Measurements from ENCODE around the gene ZBTB7C. TPM values are rescaled to one million over a fixed set of nuclear protein-coding genes. Genes with fewer than 3 reads are reported as not detected.

Gene ZBTB7C
- polyA plus RNA-seq, 1 of the 3 experiments (the other 2 are of a cell fraction): 0.05 TPM

DNA sequence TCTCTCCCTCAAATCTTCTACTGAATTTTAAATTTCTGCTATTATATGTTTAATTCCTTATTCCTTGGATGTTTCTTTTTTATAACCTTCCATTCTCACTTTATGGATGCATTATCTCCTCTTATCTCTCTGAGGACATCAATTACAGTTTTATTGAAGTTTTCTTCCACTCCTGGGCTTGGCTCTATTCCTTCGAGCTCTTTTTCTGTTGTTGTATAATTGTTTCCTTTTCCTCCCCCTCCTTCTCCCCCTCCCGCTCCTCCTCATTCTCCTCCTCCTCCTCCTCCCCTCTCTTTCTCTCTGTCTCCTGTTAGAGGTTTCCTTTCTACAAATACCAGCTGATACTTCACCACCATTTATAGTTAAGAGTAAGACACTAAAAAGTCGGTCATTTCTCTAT lies 209.8 kb downstream of the ZBTB7C start (continued):
- TF ChIP-seq TAF1 (IDR thresholded peaks at IDR 0.05; ENCODE audit: borderline replicate concordance, low read depth, low read length) (no peak), NFIC (IDR thresholded peaks at IDR 0.05; ENCODE audit: borderline replicate concordance) (no peak), SMC3 (IDR thresholded peaks at IDR 0.05; ENCODE audit: low read depth, low read length) (no peak), RAD21 (IDR thresholded peaks at IDR 0.05; ENCODE audit: low read length) (no peak), TCF12 (IDR thresholded peaks at IDR 0.05) (no peak), EP300 (IDR thresholded peaks at IDR 0.05; ENCODE audit: borderline replicate concordance in 1 of 2, low read depth in 1 of 2, low read length in 1 of 2) (no peak), FOXJ3 (CRISPR knock-in tag; IDR thresholded peaks at IDR 0.05) (no peak)
- TF ChIP-seq, protein P1, sequence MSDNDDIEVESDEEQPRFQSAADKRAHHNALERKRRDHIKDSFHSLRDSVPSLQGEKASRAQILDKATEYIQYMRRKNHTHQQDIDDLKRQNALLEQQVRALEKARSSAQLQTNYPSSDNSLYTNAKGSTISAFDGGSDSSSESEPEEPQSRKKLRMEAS (IDR thresholded peaks at IDR 0.05; ENCODE audit: low read depth): no peak
- TF ChIP-seq, protein P2, sequence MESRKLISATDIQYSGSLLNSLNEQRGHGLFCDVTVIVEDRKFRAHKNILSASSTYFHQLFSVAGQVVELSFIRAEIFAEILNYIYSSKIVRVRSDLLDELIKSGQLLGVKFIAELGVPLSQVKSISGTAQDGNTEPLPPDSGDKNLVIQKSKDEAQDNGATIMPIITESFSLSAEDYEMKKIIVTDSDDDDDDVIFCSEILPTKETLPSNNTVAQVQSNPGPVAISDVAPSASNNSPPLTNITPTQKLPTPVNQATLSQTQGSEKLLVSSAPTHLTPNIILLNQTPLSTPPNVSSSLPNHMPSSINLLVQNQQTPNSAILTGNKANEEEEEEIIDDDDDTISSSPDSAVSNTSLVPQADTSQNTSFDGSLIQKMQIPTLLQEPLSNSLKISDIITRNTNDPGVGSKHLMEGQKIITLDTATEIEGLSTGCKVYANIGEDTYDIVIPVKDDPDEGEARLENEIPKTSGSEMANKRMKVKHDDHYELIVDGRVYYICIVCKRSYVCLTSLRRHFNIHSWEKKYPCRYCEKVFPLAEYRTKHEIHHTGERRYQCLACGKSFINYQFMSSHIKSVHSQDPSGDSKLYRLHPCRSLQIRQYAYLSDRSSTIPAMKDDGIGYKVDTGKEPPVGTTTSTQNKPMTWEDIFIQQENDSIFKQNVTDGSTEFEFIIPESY (IDR thresholded peaks at IDR 0.05; ENCODE audit: borderline replicate concordance, low read depth): no peak

DNA sequence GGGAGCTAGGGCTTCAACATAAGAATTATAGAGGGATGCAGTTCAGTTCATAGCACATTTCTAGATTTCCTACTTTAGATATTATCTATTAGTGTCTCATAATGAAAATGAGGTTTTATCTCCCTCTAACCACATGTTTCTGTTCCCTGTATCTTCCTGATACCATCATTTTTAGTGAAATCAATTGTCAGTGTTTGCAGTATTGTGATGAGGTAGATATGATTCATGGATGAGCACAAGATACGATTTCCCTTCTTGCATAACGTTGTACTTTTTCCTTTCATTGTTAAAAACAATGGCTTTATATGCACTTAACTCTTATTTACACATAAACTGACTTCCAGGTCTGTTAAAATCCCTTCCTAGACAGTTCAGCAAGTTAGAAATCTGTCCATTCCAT lies 211.4 kb downstream of the ZBTB7C start:
- H3K9me3 ChIP-seq: no peaks in the 10 kb centered on the region
- H3K27me3 ChIP-seq (ENCODE audit: insufficient read depth): no peaks in the 10 kb centered on the region; the same call in 1 of the 2 replicates
- H3K36me3 ChIP-seq (replicated peaks in 1 of 2; ENCODE audit: control insufficient read depth in 1 of 2, insufficient read depth in 2 of 2, low read length in 1 of 2): no peaks in the 10 kb centered on the region
- H3K4me1 ChIP-seq (ENCODE audit: control insufficient read depth in 1 of 2, insufficient read depth in 2 of 2, low read depth in 1 of 2, low read length in 1 of 2): peaks cover 0 to 23% of the 10 kb centered on the region in 2 experiments; a peak in 1 of 4 replicates
- DNase-seq: no peak
- ChIA-PET POLR2A (no interaction called here), CTCF (interaction anchor here (1.2 to 2.3 kb wide), 7 partner anchors 12 to 249 kb away, joined by 3 to 6 read pairs (median 4); no protein-coding TSS in a partner anchor)
- H3K9ac ChIP-seq: no peak overlapping the region
- 2% methylated on average over 2 of the region's 2 CpGs for WGBS (ENCODE audit: low lambda C conversion rate)
- H2AFZ ChIP-seq (ENCODE audit: low read depth): no peak overlapping the region
- H3F3A ChIP-seq (replicated peaks; ENCODE audit: insufficient read depth): no peaks in the 10 kb centered on the region
- H4K20me1 ChIP-seq (ENCODE audit: insufficient read depth): no peaks in the 10 kb centered on the region
- H3K9me2 ChIP-seq: no peaks in the 10 kb centered on the region
- no peaks in the 10 kb centered on the region for H3K79me2 ChIP-seq (ENCODE audit: insufficient read depth)
- H3K4me3 ChIP-seq (ENCODE audit: low read depth in 2 of 2, low read length in 1 of 2): no peak overlapping the region
- no peak overlapping the region for H3K4me2 ChIP-seq
- peak; percentile 61 for TF ChIP-seq GATA2 (CRISPR knock-in tag; IDR thresholded peaks at IDR 0.05)
- 0 out of 2 replicates have a peak, but pooled peaks have one; percentile 20 for TF ChIP-seq MXI1 (IDR thresholded peaks at IDR 0.05; ENCODE audit: low read depth, low read length)
- TF ChIP-seq, protein P3, sequence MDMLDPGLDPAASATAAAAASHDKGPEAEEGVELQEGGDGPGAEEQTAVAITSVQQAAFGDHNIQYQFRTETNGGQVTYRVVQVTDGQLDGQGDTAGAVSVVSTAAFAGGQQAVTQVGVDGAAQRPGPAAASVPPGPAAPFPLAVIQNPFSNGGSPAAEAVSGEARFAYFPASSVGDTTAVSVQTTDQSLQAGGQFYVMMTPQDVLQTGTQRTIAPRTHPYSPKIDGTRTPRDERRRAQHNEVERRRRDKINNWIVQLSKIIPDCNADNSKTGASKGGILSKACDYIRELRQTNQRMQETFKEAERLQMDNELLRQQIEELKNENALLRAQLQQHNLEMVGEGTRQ (IDR thresholded peaks at IDR 0.05; ENCODE audit: borderline replicate concordance, low read depth, low read length): no peak
- TF ChIP-seq RCOR1 (IDR thresholded peaks at IDR 0.05; ENCODE audit: low read length): peak; percentile 65; the same call in 1 of the 2 replicates
- no peak for TF ChIP-seq SIN3A (IDR thresholded peaks at IDR 0.05; ENCODE audit: borderline replicate concordance, low read depth, low read length)
- peak in 1 of 2 experiments; percentile 79; a peak in 1 of 4 replicates for TF ChIP-seq EP300 (IDR thresholded peaks at IDR 0.05; ENCODE audit: borderline replicate concordance in 1 of 2, low read depth in 1 of 2, low read length in 1 of 2)
- TF ChIP-seq CHD2 (IDR thresholded peaks at IDR 0.05; ENCODE audit: low read length, partially characterized antibody): no peak
- no peak for TF ChIP-seq RFX5 (IDR thresholded peaks at IDR 0.05; ENCODE audit: low read length)
- TF ChIP-seq FOXJ3 (CRISPR knock-in tag; IDR thresholded peaks at IDR 0.05): no peak
- no peak overlapping the region for H3K27ac ChIP-seq (ENCODE audit: low read depth in 2 of 2, low read length in 1 of 2)

Measured in SK-N-SH (cell line).